Ramos (cell line): Measurements from ENCODE around the gene MED15.
"Not testable (repeated sequence)": the region's sequence is repeated elsewhere in the genome, so short reads cannot be mapped to it uniquely, and the experiment has no call there.

Experiments
- in situ Hi-C: fragments of 300-500 bp; cut with MboI; formaldehyde crosslinking; loops from one replicate; pipeline ENCODE4 v1.14.3; 2022; ENCODE audit warnings: low sequenced_read_pairs; ENCODE audit not compliant: unreplicated experiment

The MED15 gene

DNA sequence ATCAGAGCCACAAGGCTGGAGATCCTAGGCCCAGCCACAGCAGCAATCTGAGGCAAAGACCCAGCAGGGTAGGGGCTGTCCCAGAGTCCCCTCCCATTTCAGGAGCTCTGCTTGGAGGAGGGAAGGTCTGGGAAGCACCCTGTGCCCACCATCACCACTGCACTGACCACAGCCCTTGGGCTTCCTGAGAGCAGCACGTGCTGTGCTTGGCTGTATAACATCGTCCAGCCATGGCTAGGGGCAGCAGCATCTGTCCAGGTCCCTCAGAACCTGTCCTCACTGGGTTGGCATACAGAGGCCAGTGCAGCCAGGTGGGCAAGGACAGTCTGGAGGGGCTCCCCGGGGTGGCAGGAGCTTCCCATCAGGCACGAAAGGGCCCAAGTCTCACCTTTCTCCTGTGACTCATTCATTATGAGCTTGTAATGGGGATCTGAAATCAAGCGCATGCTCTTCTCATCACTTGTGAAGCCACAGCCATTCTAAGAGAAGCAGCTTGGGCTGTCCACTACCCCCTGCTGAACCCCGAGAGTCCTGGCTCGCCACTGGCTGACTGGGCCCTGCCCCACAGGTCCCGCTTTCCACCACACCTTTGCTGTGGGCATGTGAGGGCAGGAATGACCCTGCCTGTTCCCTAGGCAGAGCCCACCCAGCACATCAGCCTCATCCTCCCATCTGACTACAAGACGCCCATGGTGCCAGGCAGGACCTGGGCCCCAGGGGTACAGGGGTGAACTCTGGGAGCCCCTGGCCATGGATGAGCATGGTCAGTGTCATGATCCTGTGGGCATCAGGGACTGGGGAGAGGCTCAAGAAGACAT, 83.3 kb downstream of the MED15 start:
- in situ Hi-C loops, result no loop called here

DNA sequence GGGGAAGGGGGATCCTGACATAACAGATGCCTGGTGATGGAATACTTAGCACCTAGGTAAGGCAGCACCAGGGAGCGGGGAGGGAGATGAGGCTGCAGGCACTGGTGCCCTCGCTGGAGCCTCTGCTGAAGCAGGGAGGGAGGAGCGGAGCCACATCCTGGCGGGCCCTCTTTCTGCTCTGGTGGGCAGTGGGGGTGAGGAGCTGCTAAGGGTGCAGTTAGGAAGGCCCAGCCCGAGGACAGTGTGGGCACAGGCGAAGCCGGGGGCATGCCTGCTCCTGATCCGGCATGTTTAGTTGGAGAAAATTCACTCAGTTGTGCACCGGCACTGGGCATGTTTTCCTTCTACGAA, 83.9 kb downstream of the MED15 start:
- in situ Hi-C loops, result no loop called here

DNA sequence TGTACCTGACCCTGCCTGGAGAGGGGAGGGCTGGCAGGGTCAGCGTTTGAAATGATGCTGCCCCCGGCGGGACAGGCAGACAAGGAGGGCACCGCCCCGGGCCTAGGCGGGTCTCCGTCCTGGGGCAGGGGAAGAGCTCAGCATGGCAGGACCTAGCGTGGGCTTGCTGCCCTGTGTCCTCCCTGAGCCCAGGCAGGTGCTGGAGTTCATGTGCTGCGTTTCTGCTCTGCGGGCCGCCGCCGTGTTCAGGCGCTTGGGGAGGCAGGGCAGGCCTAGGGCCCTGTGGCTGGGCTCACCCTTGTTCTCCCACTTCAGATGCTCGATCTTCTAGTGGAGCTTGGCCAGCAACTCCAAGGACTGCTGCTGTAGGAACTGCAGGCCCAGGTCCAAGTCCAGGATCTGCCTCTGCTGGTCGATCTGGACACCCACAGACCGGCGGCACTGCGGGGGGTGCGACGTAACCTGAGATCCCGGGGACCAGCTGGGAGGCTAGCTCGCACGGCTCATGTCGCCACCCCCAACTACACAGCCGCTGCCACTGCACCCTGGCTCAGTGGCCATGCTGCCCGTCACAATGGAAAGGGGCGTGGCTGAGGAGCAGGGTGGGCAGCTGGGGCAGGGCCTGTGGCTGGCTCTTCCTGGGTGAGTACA, 84.4 kb downstream of the MED15 start:
- in situ Hi-C loops, result no loop called here

DNA sequence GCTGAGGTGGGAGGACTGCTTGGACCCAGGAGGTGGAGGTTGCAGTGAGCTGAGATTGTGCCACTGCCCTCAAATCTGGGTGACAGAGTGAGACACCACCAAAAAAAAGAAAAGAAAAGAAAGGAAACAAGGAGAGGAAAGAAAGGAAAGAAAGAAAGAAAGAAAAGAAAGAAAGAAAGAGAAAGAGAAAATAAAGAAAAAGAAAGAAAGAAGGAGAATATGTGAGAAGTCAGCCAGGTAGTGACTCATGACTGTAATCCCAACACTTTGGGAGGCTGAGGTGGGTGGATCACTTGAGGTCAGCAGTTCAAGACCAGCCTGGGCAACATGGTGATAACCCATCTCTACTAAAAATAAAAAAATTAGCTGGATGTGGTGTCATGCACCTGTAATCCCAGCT, 86.6 kb downstream of the MED15 start:
- in situ Hi-C loops, result not testable (repeated sequence)

DNA sequence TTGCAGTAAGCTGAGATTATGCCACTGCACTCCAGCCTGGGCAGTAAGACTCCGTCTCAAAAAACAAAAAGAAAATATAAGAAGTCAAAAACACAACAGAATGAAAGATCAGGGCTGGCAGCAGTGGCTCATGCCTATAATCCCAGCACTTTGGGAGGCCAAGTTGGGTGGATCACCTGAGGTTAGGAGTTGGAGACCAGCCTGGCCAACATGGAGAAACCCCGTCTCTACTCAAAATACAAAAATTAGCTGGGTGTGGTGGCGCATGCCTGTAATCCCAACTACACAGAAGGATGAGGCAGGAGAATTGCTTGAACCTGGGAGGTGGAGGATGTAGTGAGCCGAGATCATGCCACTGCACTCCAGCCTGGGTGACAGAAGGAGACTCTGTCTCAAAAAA, 87.1 kb downstream of the MED15 start:
- in situ Hi-C loops, result not testable (repeated sequence)

DNA sequence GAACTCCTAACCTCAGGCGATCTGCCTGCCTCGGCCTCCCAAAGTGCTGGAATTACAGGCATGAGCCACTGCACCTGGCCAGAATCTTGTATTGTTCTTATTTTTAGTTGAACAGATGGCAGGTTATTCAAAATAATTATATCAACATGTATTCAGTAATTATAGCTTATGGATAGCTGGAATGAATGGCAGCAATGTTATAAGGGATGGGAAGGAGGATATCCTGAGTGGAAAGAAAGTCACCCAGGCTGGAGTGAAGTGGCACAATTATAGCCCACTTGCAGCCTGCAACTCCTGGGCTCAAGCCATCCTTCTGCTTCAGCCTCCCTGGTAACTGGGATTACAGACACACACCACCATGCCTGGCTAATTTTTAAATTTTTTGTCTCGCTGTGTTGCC, 88.1 kb downstream of the MED15 start:
- in situ Hi-C loops, result no loop called here

DNA sequence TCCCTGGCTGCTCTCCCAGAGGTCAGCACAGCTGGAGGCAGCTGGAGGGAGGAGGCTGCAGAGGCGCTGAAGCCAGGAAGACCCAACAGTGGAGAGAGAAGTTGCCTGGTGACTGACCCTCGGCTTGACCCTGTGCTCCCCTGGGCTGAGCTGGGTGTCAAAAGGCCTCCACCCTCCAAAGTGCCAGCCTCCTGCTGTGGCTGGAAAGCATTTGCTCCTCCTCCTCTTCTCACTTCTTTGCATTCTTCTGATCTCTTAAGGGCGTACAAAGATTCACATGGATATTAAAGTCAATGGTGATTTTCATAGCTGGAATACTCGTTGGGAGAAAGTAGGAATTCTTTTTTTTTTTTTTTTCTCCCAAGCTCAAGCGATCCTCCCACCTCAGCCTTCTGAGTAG, 91.7 kb downstream of the MED15 start:
- in situ Hi-C loops, result no loop called here

DNA sequence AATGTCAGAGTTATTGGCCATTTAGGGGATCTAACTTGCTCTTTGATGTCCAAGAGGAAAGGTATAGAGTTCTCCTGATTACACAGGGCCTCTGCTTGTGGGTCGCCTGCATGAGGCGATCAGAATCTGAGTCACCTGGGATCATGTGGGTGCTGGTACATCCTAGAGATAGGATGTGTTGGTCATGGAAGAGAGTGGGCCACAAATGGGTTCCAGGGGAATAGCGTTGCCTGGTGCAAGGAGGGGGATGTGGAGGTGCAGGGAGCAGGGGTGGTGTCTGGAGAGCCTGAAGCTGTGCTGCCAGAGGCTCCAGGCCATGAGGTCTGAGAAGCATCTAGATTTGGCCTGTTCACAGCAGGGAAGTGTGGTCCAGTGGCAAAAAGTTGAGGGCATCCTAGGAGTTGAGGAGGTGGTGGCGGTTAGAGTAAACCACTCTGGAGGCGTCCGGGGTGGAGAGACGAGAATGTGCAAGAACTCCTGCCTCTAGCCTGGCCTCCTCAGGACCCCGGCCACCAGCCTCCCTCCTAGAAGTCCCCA, 92.8 kb downstream of the MED15 start:
- in situ Hi-C loops, result loop anchor here (5.0 kb wide), 1 partner anchor 92 kb away; no protein-coding TSS in a partner anchor

DNA sequence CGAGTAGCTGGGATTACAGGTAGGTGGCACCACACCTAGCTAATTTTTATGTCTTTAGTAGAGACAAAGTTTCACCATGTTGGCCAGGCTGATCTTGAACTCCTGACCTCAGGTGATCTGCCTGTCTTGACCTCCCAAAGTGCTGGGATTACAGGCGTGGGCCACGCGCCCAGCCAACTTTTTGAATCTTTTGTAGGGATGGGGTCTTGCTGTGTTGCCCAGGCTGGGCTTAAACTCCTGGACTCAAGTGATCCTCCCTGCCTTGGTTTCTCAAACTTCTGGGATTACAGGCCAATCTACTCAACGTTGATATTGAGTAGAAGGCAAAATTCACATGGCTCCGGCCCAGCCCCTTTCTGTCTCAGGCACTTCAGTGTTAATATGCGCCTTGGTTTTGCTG, 93.9 kb downstream of the MED15 start:
- in situ Hi-C loops, result loop anchor here (5.0 kb wide), 1 partner anchor 91 kb away; no protein-coding TSS in a partner anchor

DNA sequence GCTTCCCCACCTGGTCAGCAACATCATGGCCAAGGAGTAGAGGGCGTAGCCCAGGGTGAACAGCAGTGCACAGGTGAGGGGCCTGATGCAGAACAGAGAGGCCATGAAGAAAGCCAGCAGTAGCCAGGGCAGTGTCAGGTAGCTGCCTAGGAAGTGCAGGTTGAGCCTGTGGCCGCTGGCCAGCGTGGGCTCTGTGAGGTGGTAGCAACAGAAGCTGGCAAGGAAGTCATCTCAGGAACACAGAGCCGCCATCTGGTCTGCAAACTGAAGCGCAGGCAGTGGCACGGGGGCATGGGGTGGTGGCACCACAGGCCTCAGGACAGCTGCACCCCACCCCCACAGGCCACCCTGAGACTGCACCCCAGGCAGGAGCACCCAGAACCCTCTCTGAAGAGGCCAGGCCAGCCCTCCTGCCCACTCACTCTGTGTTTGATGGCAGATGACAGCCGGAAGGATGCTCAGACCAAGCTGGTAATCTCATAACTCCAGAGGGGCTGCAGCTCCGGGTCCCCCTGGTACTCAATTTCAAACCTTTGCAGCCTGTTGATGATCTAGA, 95.3 kb downstream of the MED15 start:
- in situ Hi-C loops, result loop anchor here (5.0 kb wide), 1 partner anchor 90 kb away; no protein-coding TSS in a partner anchor

DNA sequence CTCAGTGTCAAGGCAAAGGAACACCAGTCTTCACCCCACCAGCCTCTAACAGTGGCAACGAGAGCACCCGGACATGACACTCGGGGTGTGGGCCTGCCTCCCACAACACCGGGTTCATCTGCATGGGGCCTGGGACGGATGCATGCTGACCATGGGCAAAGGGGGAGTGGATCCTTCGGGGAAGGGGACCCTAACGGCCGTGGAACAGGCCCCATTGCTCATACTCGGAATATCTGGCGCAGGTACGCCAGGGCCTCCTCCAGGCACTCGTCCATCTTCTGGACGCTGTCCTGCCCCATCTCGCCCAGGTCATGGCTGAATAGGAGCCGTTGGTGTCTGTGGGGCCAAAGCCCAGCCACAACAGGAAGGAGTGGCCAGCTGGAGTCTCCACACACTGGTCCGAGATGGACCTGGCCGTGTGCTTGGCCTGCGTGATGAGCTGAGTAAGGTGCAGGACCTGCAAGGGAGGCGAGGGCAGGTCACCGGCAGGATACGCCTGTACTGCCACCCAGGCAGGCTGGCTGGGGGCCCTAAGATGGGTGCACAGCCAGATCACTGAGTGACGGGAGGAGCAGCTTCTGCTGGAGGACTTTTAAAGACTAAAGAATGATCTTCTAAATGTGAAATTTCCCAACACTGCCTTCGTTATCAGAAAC, 96.8 kb downstream of the MED15 start:
- in situ Hi-C loops, result loop anchor here (5.0 kb wide), 1 partner anchor 88 kb away; no protein-coding TSS in a partner anchor

DNA sequence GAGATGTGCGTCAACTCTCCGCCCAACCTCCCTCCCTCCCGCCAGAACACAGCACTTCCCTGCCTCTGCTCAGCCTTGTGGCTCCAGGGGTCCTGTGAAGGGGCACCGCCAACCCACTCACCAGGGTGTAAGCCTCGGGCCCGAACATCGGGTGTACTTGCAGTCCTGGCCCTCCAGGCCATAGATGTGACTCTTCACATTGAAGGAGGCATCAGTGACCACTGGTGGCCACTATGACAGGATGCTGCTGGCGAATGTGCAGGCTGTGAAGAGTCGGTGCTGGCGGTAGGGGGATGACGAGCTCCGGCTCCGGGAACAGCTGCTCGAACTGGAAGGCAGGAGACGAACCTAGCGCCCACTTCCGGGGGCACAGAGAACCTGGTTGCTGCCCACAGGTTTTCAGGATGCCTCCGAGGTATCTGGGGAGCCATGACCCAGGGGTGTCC, 97.4 kb downstream of the MED15 start:
- in situ Hi-C loops, result loop anchor here (5.0 kb wide), 1 partner anchor 88 kb away; no protein-coding TSS in a partner anchor

DNA sequence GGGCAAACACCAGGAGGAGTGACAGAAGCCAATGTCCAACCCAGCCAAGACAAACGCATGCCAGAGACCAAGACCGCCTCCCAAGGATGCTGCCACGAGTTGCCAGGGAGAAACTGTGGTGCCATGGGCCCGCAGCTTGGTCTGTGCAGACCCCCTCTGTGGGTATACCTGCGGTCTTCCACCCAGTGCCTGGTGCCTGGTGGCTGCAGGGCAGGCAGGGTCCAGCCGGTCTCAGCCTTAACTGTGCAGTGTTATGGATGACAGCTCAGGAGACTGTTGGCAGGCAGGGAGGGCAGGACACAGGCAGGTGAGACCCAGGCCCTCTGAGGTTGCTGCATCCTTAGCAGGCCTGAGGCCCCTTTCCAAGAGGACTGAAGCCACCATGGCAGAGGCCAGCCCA, 97.9 kb downstream of the MED15 start:
- in situ Hi-C loops, result no loop called here

DNA sequence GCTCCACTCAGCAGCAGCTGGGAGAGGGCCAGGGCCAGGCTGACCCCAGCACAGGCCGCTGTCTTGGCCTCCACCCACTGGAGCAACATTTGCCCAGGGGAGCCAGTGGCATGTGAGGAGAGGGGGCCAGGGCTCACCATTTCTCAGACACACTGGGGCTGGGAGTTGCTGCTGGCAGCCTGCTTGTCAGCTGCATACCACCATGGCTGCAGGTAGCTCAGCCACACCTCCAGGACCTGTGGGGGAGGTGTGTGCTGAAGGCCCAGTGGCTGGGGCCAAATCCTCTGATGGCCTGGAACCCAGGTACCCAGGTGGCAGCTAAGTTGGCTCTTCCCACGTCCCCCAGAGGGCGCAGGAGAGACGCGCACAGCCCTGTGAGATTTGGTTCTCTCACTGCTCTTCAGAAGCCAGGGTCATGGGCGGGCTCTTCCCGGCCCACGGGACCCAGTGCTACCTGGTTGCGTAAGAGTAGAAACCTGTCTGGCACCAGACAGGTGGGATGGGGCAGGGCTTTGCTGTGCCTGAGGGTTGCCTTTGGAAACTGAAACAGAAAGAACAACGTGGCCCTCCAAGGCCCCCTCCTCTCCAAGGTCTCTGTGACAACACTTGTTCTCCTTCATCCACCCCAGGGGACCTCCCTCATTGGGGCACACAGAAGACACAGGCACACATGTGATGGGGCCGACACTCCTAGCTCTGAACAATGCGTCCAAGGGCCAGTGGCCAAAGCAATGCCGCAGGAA, 98.8 kb downstream of the MED15 start:
- in situ Hi-C loops, result no loop called here

DNA sequence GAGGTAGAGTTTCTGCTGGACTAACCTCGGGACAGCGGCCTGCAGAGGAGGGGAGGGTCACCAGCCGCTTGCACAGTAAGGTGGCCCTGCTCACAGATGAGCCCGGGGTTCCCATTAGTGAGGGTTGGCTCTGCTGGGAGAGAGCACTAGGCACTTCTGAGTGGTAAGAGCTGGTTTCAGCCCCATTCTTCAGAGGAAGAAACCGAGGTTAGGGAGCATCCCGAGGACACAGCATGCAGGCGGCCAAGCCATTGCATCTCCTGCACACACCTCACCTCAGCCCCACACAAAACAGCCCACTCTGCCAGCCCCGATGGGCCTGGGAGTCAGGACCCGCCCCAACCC, 99.3 kb downstream of the MED15 start:
- in situ Hi-C loops, result no loop called here

DNA sequence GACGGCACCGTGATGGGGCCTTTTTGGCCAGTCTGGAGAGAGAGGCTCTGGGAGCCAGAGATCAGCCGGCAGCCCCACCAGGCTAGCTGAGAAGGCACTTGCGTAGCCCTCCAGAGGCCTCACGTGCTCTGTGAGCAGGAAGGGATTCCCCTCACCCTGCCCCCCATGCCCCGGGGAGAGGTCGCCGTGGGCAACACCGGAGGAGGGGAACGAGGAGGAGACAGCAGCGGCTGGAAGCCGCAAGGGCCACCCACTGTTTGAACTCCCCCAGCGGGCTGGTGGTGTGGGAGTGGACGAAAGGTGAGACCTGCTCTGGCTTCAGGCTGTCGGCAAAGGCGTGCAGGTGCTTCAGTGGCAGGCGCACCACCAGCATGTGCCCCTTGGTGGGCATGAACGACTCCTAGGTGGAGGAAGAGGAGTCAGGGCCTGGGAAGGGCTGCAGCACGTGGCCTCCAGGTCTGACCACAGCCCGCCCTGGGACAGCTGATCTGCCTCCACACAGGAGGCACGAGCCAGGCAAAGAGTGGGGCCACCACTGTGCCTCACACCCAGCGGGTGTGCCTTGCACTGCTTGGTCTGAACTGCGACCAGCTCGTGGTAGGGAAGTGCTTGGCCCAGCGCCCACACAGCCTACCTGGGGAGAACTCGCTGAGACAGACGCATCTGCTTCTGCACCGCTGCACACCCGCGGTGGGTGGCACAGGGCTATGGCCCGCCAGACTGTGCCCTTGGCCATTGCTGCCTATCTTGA, 99.9 kb downstream of the MED15 start:
- in situ Hi-C loops, result no loop called here

DNA sequence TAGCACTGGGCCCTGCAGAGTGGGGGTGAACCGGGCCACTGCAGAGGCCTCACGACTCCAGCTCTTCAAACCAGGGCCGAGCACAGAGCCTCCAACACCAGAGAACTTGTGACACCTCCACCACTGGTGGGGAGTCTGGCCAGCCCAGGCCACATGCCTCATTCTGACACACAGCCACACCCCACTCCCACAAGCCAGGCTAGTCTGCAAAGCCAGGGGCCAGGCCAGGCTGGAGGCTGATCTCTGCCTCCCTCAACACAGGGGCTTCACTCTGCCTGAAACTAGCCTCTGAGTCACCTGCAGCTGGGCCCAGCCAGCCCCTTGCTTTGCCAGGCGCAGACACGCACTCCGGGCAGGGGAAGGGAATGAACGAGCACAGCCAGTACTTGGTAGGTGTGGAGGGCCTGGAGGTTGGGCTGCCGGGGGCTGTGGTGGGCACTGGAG, 102.9 kb downstream of the MED15 start:
- in situ Hi-C loops, result loop anchor here (10.0 kb wide), 1 partner anchor 65 kb away; no protein-coding TSS in a partner anchor

DNA sequence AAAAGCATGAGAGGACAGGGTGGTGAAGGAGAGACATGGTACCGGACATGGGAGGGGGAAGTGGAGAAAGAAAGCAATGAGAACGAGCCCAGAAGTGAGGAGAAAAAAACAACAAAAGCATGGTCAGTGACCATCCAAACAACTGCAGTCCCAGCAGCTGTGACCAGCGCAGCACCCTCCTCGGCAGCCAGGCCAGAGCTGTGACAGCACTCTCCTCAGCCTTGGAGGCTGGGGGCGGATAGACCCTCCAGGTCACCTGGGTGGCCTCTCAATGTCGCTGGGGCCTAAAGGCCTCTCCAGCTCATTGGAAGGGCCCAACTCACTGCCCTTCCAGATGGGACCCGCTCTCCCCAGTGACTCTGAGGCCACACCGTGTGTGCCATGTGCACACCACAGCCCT, 103.3 kb downstream of the MED15 start:
- in situ Hi-C loops, result loop anchor here (10.0 kb wide), 1 partner anchor 64 kb away; no protein-coding TSS in a partner anchor

DNA sequence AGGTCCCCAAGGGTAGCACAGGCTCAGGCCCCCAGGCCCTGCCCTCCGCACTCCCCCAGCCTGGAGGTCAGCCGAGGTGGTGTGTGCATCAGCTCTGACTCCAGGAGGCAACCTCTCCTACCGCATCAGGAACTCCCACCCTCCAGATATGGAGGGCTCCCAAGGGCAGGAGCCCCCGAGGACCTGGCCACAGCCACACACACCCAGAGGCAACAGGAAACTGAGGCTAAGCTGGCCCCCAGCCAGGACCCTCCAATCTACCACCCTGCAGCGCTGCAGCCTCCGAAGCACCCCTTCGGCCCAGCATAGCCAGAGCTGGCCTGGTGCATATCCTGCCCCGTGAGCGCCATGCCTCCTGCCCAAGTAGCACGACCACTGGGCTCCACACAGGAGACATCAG, 104.0 kb downstream of the MED15 start:
- in situ Hi-C loops, result loop anchor here (10.0 kb wide), 1 partner anchor 63 kb away; no protein-coding TSS in a partner anchor
